B cell (primary cell): Measurements from ENCODE around the gene DAZ3. TPM values are rescaled to one million over a fixed set of nuclear protein-coding genes. Genes with fewer than 3 reads are reported as not detected.
"Not testable (repeated sequence)": the region's sequence is repeated elsewhere in the genome, so short reads cannot be mapped to it uniquely, and the experiment has no call there.

Source experiments
- ATAC-seq: fragments of 200-7000 bp; cut with Tn5 transposase; one replicate; pipeline ENCODE4 v1.10.0; 2021; ENCODE audit warnings: low read depth, mild to moderate bottlenecking, moderate number of reproducible peaks, moderate library complexity
- CTCF ChIA-PET: fragments of 350-600 bp; sonication (Branson Sonifier 250); formaldehyde crosslinking; loops from one replicate; lab custom pipeline; 2021; ENCODE audit warnings: antibody characterized with exemption, inconsistent platforms; lab: Charles Lee
- POLR2A ChIA-PET: fragments of 350-600 bp; sonication (Branson Sonifier 250); formaldehyde crosslinking; loops from one replicate; lab custom pipeline; 2021; ENCODE audit warnings: antibody characterized with exemption; lab: Charles Lee
- DNase-seq: peaks from one replicate; pipeline ENCODE4 v3.0.0; 2013
- H2AFZ ChIP-seq: 2 replicates; pipeline ENCODE4 v1.6.1; 2012; ENCODE audit warnings: mild to moderate bottlenecking, low read depth, low read length; ENCODE audit not compliant: insufficient read depth, poor library complexity, severe bottlenecking
- H3K27ac ChIP-seq, 2 donors: 1 replicate in 1 of 2; 2 replicates in 1 of 2; pipeline ENCODE4 v1.5.1; 2012 to 2013; ENCODE audit warnings: low read length in 2 of 2, mild to moderate bottlenecking in 2 of 2, moderate library complexity in 1 of 2
- H3K27me3 ChIP-seq, 4 experiments: fragments of 200-600 bp in 1 of 4; sonication (generic) in 1 of 4; replicated peaks in 1 of 4; 1 replicate in 2 of 4; 2 replicates in 2 of 4; pipeline versions ENCODE4 v1.6.1 to v1.7.0; 2013 to 2016; ENCODE audit warnings: low read length in 3 of 4, mild to moderate bottlenecking in 2 of 4, mixed read lengths in 1 of 4, moderate library complexity in 1 of 4; ENCODE audit not compliant: insufficient read depth in 4 of 4, control insufficient read depth in 3 of 4; ENCODE audit errors: control extremely low read depth in 1 of 4
- H3K36me3 ChIP-seq, 2 experiments: replicated peaks in 1 of 2; 1 replicate in 1 of 2; 2 replicates in 1 of 2; pipeline versions ENCODE4 v1.6.1 to v1.7.1; 2013; ENCODE audit warnings: low read length in 1 of 2; ENCODE audit not compliant: insufficient read depth in 2 of 2, control insufficient read depth in 1 of 2; ENCODE audit errors: control extremely low read depth in 1 of 2, extremely low read depth in 1 of 2
- H3K4me1 ChIP-seq, 2 donors: fragments of 200-600 bp in 1 of 2; sonication (generic) in 1 of 2; 1 replicate in 1 of 2; 2 replicates in 1 of 2; pipeline versions ENCODE4 v1.5.1 to v1.6.1; 2013 to 2017; ENCODE audit warnings: low read length in 2 of 2; ENCODE audit not compliant: control insufficient read depth in 2 of 2, insufficient read depth in 2 of 2
- H3K4me2 ChIP-seq: replicated peaks from 2 replicates; pipeline ENCODE3; 2012; ENCODE audit warnings: mild to moderate bottlenecking, low read depth, low read length; ENCODE audit not compliant: poor library complexity, severe bottlenecking
- H3K4me3 ChIP-seq, 5 experiments: fragments of 200-600 bp in 1 of 5; sonication (generic) in 1 of 5; 1 replicate in 3 of 5; 2 replicates in 2 of 5; pipeline versions ENCODE4 v1.5.1 to v1.7.0; 2011 to 2016; ENCODE audit warnings: low read length in 4 of 5, mild to moderate bottlenecking in 4 of 5, low read depth in 2 of 5, control low read depth in 1 of 5, moderate library complexity in 1 of 5; ENCODE audit not compliant: insufficient read depth in 1 of 5; ENCODE audit errors: control extremely low read depth in 1 of 5, extremely low read depth in 1 of 5
- H3K79me2 ChIP-seq: fragments of 200-600 bp; sonication (generic); one replicate; pipeline ENCODE4 v1.6.0; 2016; ENCODE audit warnings: low read length; ENCODE audit not compliant: control insufficient read depth, insufficient read depth
- H3K9ac ChIP-seq: fragments of 200-600 bp; sonication (generic); 2 replicates; pipeline ENCODE4 v1.6.1; 2017; ENCODE audit warnings: mild to moderate bottlenecking, low read length, moderate library complexity
- H3K9me3 ChIP-seq, 3 donors: one replicate each; pipeline versions ENCODE4 v1.6.1 to v1.7.1; 2013; ENCODE audit warnings: low read length in 2 of 3; ENCODE audit not compliant: control insufficient read depth in 2 of 3, insufficient read depth in 1 of 3; ENCODE audit errors: control extremely low read depth in 1 of 3
- H4K20me1 ChIP-seq: 2 replicates; pipeline ENCODE4 v1.6.0; 2012; ENCODE audit warnings: mild to moderate bottlenecking, low read length; ENCODE audit not compliant: insufficient read depth, control insufficient read depth, poor library complexity, severe bottlenecking
- H3K27ac Mint-ChIP-seq: one replicate; pipeline ENCODE4 v1.8.0; 2021; ENCODE audit warnings: mixed read lengths
- H3K27me3 Mint-ChIP-seq: one replicate; pipeline ENCODE4 v1.8.0; 2021; ENCODE audit warnings: mixed read lengths
- H3K4me1 Mint-ChIP-seq: one replicate; pipeline ENCODE4 v1.8.0; 2021; ENCODE audit warnings: mixed read lengths
- H3K4me3 Mint-ChIP-seq: one replicate; pipeline ENCODE4 v1.8.0; 2021; ENCODE audit warnings: mixed read lengths
- H3K9me3 Mint-ChIP-seq: one replicate; pipeline ENCODE4 v1.8.0; 2022; ENCODE audit warnings: mixed read lengths; ENCODE audit not compliant: insufficient read depth
- WGBS: methylation state at CpG from one replicate; pipeline ENCODE4 v1.1.5; 2013; ENCODE audit warnings: missing lambda C conversion rate; ENCODE audit not compliant: insufficient coverage; 5-methylcytosine and 5-hydroxymethylcytosine counted together
- intact Hi-C: fragments of 100-400 bp; cut with micrococcal nuclease; formaldehyde crosslinking; loops from one replicate; pipeline ENCODE4 v1.10.0; 2022
- polyA plus RNA-seq: library from polyadenylated mRNA; depleted of rRNA; stranded (reverse); fragments of >200 nt; gene quantifications from 2 replicates; pipeline ENCODE4 v1.2.3, GENCODE V29; 2012
- total RNA-seq, 2 donors: library from RNA; stranded (reverse); fragments of 120-200 nt in 1 of 2; gene quantifications; 1 replicate in 1 of 2; 2 replicates in 1 of 2; pipeline versions ENCODE4 v1.2.3 to v1.2.4, GENCODE V29; 2013 to 2022

Gene DAZ3
- total and polyA plus RNA-seq, 2 donors (not counting 1 experiment from before 2014, with no cell fraction given) = not detected

DNA sequence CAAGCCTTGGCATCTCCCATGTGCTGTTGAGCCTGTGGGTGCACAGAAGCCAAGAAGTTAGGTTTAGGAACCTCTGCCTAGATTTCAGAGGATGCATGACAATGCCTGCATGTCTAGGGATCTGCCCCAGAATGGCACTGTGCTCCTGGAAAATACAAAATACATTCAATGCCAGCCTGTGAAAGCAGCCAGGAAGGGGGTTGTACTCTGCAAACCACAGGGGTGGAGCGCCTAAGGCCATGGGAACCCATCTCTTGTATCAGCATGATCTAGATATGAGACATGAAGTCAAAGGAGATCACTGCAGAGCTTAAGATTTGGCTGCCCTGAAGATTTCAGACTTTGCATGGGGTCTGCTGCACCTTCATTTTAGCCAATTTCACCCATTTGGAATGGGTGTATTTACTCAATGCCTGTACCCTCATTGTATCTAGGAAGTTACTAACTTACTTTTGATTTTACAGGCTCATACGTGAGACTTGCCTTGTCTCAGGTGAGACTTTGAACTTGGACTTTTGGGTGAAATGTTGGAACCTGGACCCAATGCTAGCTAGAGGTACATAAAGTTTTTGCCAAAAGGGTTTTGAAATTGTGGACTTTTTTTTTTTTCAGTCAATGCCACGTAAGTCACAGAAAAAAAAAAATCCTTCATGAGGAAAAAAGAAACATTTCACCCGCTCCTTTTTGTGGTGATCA is 11.1 kb upstream of the DAZ3 start:
- H3K9me3 Mint-ChIP-seq, DNase-seq, CTCF ChIA-PET, H3K9me3 ChIP-seq, H3K4me1 Mint-ChIP-seq, H3K9ac ChIP-seq, H3K36me3 ChIP-seq, POLR2A ChIA-PET, H3K27ac ChIP-seq, intact Hi-C loops, H4K20me1 ChIP-seq, H3K27ac Mint-ChIP-seq, ATAC-seq, H2AFZ ChIP-seq, H3K4me3 ChIP-seq, H3K27me3 ChIP-seq, H3K4me3 Mint-ChIP-seq, H3K79me2 ChIP-seq, H3K4me2 ChIP-seq, H3K27me3 Mint-ChIP-seq, H3K4me1 ChIP-seq: not testable (repeated sequence)
- no CpG with 5 or more reads among the region's 4 CpGs for WGBS

DNA sequence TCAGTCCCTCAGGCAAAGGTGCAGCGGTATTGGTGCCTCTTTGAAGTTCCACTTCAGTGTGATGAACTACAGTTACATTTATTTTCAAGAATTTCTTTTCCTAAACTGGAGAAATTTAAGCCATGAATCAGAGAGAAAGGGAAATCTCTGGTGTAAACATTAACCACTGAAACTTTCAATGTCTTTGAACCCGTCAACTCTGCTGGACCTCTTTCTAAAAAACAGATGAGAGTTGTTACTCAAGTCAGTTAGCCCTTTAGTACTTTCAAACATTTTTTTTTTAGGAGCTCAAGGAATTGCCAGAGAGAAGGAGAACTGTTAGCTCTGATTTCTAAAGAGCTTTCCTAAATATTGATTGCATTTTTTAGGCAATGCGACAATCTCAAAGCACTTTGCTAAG is 8.6 kb upstream of the DAZ3 start:
- H3K9me3 Mint-ChIP-seq, H3K4me1 Mint-ChIP-seq, H3K4me3 Mint-ChIP-seq, H4K20me1 ChIP-seq, ATAC-seq, POLR2A ChIA-PET, H3K79me2 ChIP-seq, H3K27ac ChIP-seq, CTCF ChIA-PET, H3K9me3 ChIP-seq, H3K27me3 Mint-ChIP-seq, H3K36me3 ChIP-seq, H3K4me2 ChIP-seq, intact Hi-C loops, H3K4me3 ChIP-seq, H2AFZ ChIP-seq, H3K4me1 ChIP-seq, H3K27ac Mint-ChIP-seq, DNase-seq, H3K9ac ChIP-seq, H3K27me3 ChIP-seq: not testable (repeated sequence)
- no CpG with 5 or more reads among the region's 3 CpGs for WGBS

Other genes starting within 250 kb of the DAZ3 start
- gene BPY2B, start 195.4 kb downstream of the DAZ3 start, total RNA-seq = not detected in 2 replicates
- not detected in 2 replicates for gene BPY2B, start 195.4 kb downstream of the DAZ3 start, polyA plus RNA-seq
- gene DAZ4, start 20.5 kb upstream of the DAZ3 start, total RNA-seq = not detected in 2 replicates
- not detected in 2 replicates for gene DAZ4, start 20.5 kb upstream of the DAZ3 start, polyA plus RNA-seq
- gene BPY2C, start 238.7 kb upstream of the DAZ3 start, total RNA-seq = not detected in 2 replicates
- not detected in 2 replicates for gene BPY2C, start 238.7 kb upstream of the DAZ3 start, polyA plus RNA-seq